Measurements from ENCODE around the gene ATF3.

GRCh38 chr1:212669600-212669999 is 61.0 kb downstream of the ATF3 start:
- TF ChIP-seq, protein P1, sequence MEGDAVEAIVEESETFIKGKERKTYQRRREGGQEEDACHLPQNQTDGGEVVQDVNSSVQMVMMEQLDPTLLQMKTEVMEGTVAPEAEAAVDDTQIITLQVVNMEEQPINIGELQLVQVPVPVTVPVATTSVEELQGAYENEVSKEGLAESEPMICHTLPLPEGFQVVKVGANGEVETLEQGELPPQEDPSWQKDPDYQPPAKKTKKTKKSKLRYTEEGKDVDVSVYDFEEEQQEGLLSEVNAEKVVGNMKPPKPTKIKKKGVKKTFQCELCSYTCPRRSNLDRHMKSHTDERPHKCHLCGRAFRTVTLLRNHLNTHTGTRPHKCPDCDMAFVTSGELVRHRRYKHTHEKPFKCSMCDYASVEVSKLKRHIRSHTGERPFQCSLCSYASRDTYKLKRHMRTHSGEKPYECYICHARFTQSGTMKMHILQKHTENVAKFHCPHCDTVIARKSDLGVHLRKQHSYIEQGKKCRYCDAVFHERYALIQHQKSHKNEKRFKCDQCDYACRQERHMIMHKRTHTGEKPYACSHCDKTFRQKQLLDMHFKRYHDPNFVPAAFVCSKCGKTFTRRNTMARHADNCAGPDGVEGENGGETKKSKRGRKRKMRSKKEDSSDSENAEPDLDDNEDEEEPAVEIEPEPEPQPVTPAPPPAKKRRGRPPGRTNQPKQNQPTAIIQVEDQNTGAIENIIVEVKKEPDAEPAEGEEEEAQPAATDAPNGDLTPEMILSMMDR (conservative IDR thresholded peaks at IDR 0.05; ENCODE audit: low read depth, low read length): no peak
- TF ChIP-seq EZH2phosphoT487 (IDR thresholded peaks at IDR 0.05; ENCODE audit: borderline replicate concordance, low read length): no peak

Measured in PC-3 (cell line).